Osteoblast (primary cell): ENCODE results near the gene MAGI1. TPM values are rescaled to one million over a fixed set of nuclear protein-coding genes. Genes with fewer than 3 reads are reported as not detected.

Source experiments
- DNase-seq: peaks from one replicate; pipeline ENCODE4 v3.0.0; 2011; ENCODE audit warnings: low spot score, mixed read lengths; ENCODE audit not compliant: insufficient read length; ENCODE audit errors: missing footprints
- H2AFZ ChIP-seq: 2 replicates; pipeline ENCODE4 v1.6.0; 2011; ENCODE audit warnings: mild to moderate bottlenecking, low read length
- H3K27ac ChIP-seq: 2 replicates; pipeline ENCODE4 v1.5.1; 2011; ENCODE audit warnings: mild to moderate bottlenecking, low read depth, low read length, moderate library complexity
- H3K27me3 ChIP-seq: 2 replicates; pipeline ENCODE4 v1.6.0; 2012; ENCODE audit warnings: mild to moderate bottlenecking, control low read depth, inconsistent platforms, low read length, moderate library complexity; ENCODE audit not compliant: insufficient read depth
- H3K36me3 ChIP-seq: 2 replicates; pipeline ENCODE4 v1.5.1; 2011; ENCODE audit warnings: mild to moderate bottlenecking, low read length, control low read depth, moderate library complexity; ENCODE audit not compliant: insufficient read depth
- H3K4me1 ChIP-seq: 2 replicates; pipeline ENCODE4 v1.5.1; 2011; ENCODE audit warnings: mild to moderate bottlenecking, low read length, control low read depth, moderate library complexity; ENCODE audit not compliant: insufficient read depth
- H3K4me2 ChIP-seq: 2 replicates; pipeline ENCODE4 v1.6.0; 2011; ENCODE audit warnings: mild to moderate bottlenecking, low read length; ENCODE audit not compliant: insufficient read depth
- H3K4me3 ChIP-seq: fragments of 200-600 bp; sonication (generic); 3 replicates; pipeline ENCODE4 v1.5.1; 2012; ENCODE audit warnings: mild to moderate bottlenecking, low read length, inconsistent platforms; ENCODE audit not compliant: insufficient read depth
- H3K79me2 ChIP-seq: 2 replicates; pipeline ENCODE4 v1.6.0; 2012; ENCODE audit warnings: mild to moderate bottlenecking, low read length, control low read depth, inconsistent platforms; ENCODE audit not compliant: insufficient read depth
- H3K9me3 ChIP-seq: 2 replicates; pipeline ENCODE4 v1.5.1; 2011; ENCODE audit warnings: low read depth, low read length, control low read depth
- H4K20me1 ChIP-seq: 2 replicates; pipeline ENCODE4 v1.6.0; 2012; ENCODE audit warnings: mild to moderate bottlenecking, low read length, control low read depth; ENCODE audit not compliant: insufficient read depth
- CTCF ChIP-seq: IDR thresholded peaks from 2 replicates; pipeline ENCODE4 v1.5.1; 2011; ENCODE audit warnings: mild to moderate bottlenecking, low read depth, low read length, moderate library complexity; ENCODE audit errors: extremely low read depth
- total RNA-seq: library from RNA; depleted of rRNA; stranded (reverse); fragments of >200 nt; gene quantifications from 2 replicates; pipeline ENCODE4 v1.2.3, GENCODE V29; 2012

The MAGI1 gene
- total RNA-seq, 1 donor: 66.6 TPM

- no peaks in the 10 kb centered on the region for H3K27me3 ChIP-seq
- H3K4me1 ChIP-seq: no peaks in the 10 kb centered on the region
- DNase-seq: no peak
- peaks cover 88% of the 10 kb centered on the region for H3K79me2 ChIP-seq
- no peaks in the 10 kb centered on the region for H3K36me3 ChIP-seq
- no peaks in the 10 kb centered on the region for H3K9me3 ChIP-seq
- no peak overlapping the region for H3K4me3 ChIP-seq
- H3K4me2 ChIP-seq: no peak overlapping the region
- no peak overlapping the region for H3K27ac ChIP-seq
- TF ChIP-seq CTCF: no peak
- no peak overlapping the region for H2AFZ ChIP-seq
- H4K20me1 ChIP-seq: peaks cover 52% of the 10 kb centered on the region
Measured at GRCh38 chr3:65928110-65928509, 110.6 kb downstream of the MAGI1 start.

GRCh38 chr3:65927576-65927975, 111.1 kb downstream of the MAGI1 start:
- H3K79me2 ChIP-seq: peaks cover 87% of the 10 kb centered on the region
- peaks cover 4% of the 10 kb centered on the region for H3K4me1 ChIP-seq
- no peaks in the 10 kb centered on the region for H3K9me3 ChIP-seq
- TF ChIP-seq CTCF: no peak
- no peak overlapping the region for H3K4me3 ChIP-seq
- H3K27ac ChIP-seq: no peak overlapping the region
- H4K20me1 ChIP-seq: peaks cover 56% of the 10 kb centered on the region
- no peaks in the 10 kb centered on the region for H3K27me3 ChIP-seq
- H3K4me2 ChIP-seq: no peak overlapping the region
- no peaks in the 10 kb centered on the region for H3K36me3 ChIP-seq
- no peak overlapping the region for H2AFZ ChIP-seq
- no peak for DNase-seq

GRCh38 chr3:65925254-65925954, 113.3 kb downstream of the MAGI1 start:
- no peaks in the 10 kb centered on the region for H3K36me3 ChIP-seq
- no peak overlapping the region for H3K4me2 ChIP-seq
- H3K9me3 ChIP-seq: no peaks in the 10 kb centered on the region
- peaks cover 59% of the 10 kb centered on the region for H4K20me1 ChIP-seq
- no peaks in the 10 kb centered on the region for H3K27me3 ChIP-seq
- TF ChIP-seq CTCF: no peak
- no peak for DNase-seq
- no peak overlapping the region for H3K4me3 ChIP-seq
- no peak overlapping the region for H3K27ac ChIP-seq
- H3K79me2 ChIP-seq: peaks cover 83% of the 10 kb centered on the region
- H3K4me1 ChIP-seq: peaks cover 11% of the 10 kb centered on the region
- H2AFZ ChIP-seq: no peak overlapping the region

- H3K9me3 ChIP-seq: no peaks in the 10 kb centered on the region
- H3K4me3 ChIP-seq: no peak overlapping the region
- TF ChIP-seq CTCF: no peak
- H3K27me3 ChIP-seq: no peaks in the 10 kb centered on the region
- peaks cover 16% of the 10 kb centered on the region for H3K4me1 ChIP-seq
- no peaks in the 10 kb centered on the region for H3K36me3 ChIP-seq
- no peak for DNase-seq
- H2AFZ ChIP-seq: no peak overlapping the region
- H4K20me1 ChIP-seq: peaks cover 63% of the 10 kb centered on the region
- H3K4me2 ChIP-seq: no peak overlapping the region
- H3K79me2 ChIP-seq: peaks cover 86% of the 10 kb centered on the region
- H3K27ac ChIP-seq: no peak overlapping the region
Measured at GRCh38 chr3:65924762-65925161, 114.0 kb downstream of the MAGI1 start.
